ENCODE measurements around the gene GIT1. TPM values are rescaled to one million over a fixed set of nuclear protein-coding genes. Genes with fewer than 3 reads are reported as not detected.

GIT1 gene
- 10 to 100 TPM; 43.4 to 51.6 (median 50.5) TPM for polyA plus RNA-seq (ENCODE audit: insufficient read length in 3 of 3)
- long read RNA-seq, donor 1, partial matches to known transcripts, result 0 of 1 reads
- long read RNA-seq, donor 1, other reads (novel, unspliced or antisense), result 0 of 1 reads
- long read RNA-seq, donor 2, partial matches to known transcripts, result 0 of 2 reads
- long read RNA-seq, donor 2, other reads (novel, unspliced or antisense), result 0 of 2 reads
- long read RNA-seq, donor 3, transcript GIT1-201 (20 exons, 3,768 nt), result major isoform, 6 of 13 reads
- long read RNA-seq, donor 3, partial matches to known transcripts, result 5 of 13 reads
- long read RNA-seq, donor 3, other reads (novel, unspliced or antisense), result 0 of 13 reads
- long read RNA-seq, donor 4, partial matches to known transcripts, result 0 of 4 reads
- long read RNA-seq, donor 4, other reads (novel, unspliced or antisense), result 0 of 4 reads
- long read RNA-seq, donor 5, result 0 reads
- long read RNA-seq, donor 6, transcript GIT1-201 (20 exons, 3,768 nt), result major isoform, 5 of 13 reads
- long read RNA-seq, donor 6, partial matches to known transcripts, result 5 of 13 reads
- long read RNA-seq, donor 6, other reads (novel, unspliced or antisense), result 0 of 13 reads
- long read RNA-seq, donor 7, partial matches to known transcripts, result 6 of 10 reads
- long read RNA-seq, donor 7, other reads (novel, unspliced or antisense), result 0 of 10 reads
- long read RNA-seq, donor 8, result 0 reads
- long read RNA-seq, donor 9, transcript GIT1-201 (20 exons, 3,768 nt), result major isoform, 5 of 5 reads
- long read RNA-seq, donor 9, partial matches to known transcripts, result 0 of 5 reads
- long read RNA-seq, donor 9, other reads (novel, unspliced or antisense), result 0 of 5 reads
- long read RNA-seq, donor 10, transcript GIT1-201 (20 exons, 3,768 nt), result major isoform, 5 of 5 reads
- long read RNA-seq, donor 10, partial matches to known transcripts, result 0 of 5 reads
- long read RNA-seq, donor 10, other reads (novel, unspliced or antisense), result 0 of 5 reads
- long read RNA-seq, donor 11, transcript GIT1-201 (20 exons, 3,768 nt), result major isoform, 9 of 9 reads
- long read RNA-seq, donor 11, partial matches to known transcripts, result 0 of 9 reads
- long read RNA-seq, donor 11, other reads (novel, unspliced or antisense), result 0 of 9 reads
- long read RNA-seq, donor 12, result 0 reads
- long read RNA-seq, donor 13, result 0 reads
- long read RNA-seq, donor 14, partial matches to known transcripts, result 0 of 3 reads
- long read RNA-seq, donor 14, other reads (novel, unspliced or antisense), result 0 of 3 reads
- long read RNA-seq, donor 15, partial matches to known transcripts, result 0 of 4 reads
- long read RNA-seq, donor 15, other reads (novel, unspliced or antisense), result 0 of 4 reads
- long read RNA-seq, donor 16, transcript GIT1-201 (20 exons, 3,768 nt), result major isoform, 14 of 29 reads
- long read RNA-seq, donor 16, partial matches to known transcripts, result 15 of 29 reads
- long read RNA-seq, donor 16, other reads (novel, unspliced or antisense), result 0 of 29 reads

GRCh38 chr17:29589524-29590410 is at the start of gene GIT1:
Gene GIT1, minus strand, starts transcription at chr17:29589648. Its CDS starts 270 bp downstream, at chr17:29589378.
- DNase-seq (ENCODE audit: extremely low read depth in 1 of 11, low read depth in 9 of 11, low spot score in 4 of 11), result peak in 4 of 11 donors; percentile 80 to 88 (median 85)

- no peak for DNase-seq (ENCODE audit: extremely low read depth in 1 of 11, low read depth in 9 of 11, low spot score in 4 of 11)
Measured at GRCh38 chr17:29633886-29634285, 44.4 kb upstream of the GIT1 start.

GRCh38 chr17:29630630-29631193 is 41.3 kb upstream of the GIT1 start:
- DNase-seq (ENCODE audit: extremely low read depth in 1 of 11, low read depth in 9 of 11, low spot score in 4 of 11), result no peak

DNA sequence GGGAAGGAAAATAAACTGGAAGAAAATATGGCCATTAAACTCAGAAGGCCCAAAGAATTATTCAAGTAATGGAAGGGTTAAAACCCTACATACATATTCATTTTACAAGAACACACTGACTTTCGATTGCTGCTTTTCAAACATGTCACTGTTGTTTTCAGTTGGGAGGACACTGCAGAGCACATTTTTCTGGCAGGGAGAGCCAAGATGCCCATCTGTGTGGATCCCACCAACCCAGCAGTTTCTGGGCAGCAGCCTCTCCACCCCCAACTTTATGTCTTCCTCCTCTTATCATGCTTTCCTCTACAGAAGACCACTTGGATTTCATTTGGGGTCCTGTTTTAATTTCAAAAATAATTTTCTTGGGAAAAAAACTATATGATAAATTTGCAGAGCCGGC is 40.4 kb upstream of the GIT1 start:
- no peak for DNase-seq (ENCODE audit: extremely low read depth in 1 of 11, low read depth in 9 of 11, low spot score in 4 of 11)

- no peak for DNase-seq (ENCODE audit: extremely low read depth in 1 of 11, low read depth in 9 of 11, low spot score in 4 of 11)
Measured at GRCh38 chr17:29628644-29629043, 39.2 kb upstream of the GIT1 start.

- no peak for DNase-seq (ENCODE audit: extremely low read depth in 1 of 11, low read depth in 9 of 11, low spot score in 4 of 11)
Measured at GRCh38 chr17:29627951-29628350, 38.5 kb upstream of the GIT1 start.

DNA sequence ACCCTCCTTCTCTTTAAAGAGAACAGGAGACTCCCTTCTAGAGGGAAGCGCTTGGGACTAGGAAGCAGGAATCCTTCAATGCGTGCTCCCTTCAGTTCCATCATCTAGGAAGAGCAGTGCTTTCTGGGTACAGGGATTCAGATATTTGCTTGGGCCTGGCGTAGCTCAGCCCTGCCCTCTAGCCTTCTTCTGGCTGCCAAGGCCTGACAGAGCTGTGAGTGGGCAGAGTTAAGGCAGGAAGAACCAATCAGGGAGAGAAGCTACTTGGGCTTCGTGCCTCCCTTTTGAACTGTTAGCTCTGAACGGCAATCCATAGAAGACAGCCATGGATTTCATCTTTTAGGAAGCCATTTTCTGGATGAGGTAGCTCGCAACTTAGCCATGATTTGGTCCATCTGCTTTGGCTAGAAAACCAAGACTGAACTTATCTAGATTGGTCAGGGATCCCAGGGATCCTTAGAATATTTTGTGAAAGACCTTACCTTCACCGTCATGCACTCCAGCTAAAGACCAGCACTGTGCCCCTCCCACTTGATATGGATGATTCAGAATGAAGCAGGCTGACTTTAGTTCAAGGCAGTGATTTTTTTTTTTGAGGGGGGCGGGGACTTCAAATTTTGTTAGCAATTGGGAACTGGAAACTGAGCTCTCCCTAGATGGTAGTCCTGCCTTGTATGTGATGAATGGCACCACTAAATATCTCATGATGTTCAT is 35.7 kb upstream of the GIT1 start:
- no peak for DNase-seq (ENCODE audit: extremely low read depth in 1 of 11, low read depth in 9 of 11, low spot score in 4 of 11)

GRCh38 chr17:29624586-29624985 is 35.1 kb upstream of the GIT1 start:
- no peak for DNase-seq (ENCODE audit: extremely low read depth in 1 of 11, low read depth in 9 of 11, low spot score in 4 of 11)

DNA sequence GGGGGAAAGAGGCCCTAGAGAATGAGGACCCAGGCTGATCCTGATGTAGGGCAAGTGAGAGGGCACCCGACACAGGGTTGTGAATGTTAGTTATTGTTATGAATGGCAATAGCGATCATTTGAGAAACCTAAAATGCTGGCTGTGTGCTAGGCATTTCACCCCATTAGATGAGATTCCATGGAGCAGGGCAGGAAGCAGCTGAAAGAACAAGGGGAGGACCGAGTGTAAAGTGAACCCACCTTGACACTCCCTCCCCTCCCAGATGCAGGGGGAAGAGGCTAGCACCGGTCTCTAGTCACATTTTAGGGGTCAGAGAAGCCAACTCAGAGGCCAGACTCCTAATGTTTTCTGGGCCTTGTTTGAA is 33.8 kb upstream of the GIT1 start:
- DNase-seq (ENCODE audit: extremely low read depth in 1 of 11, low read depth in 9 of 11, low spot score in 4 of 11), result no peak

GRCh38 chr17:29622337-29623282 is 33.2 kb upstream of the GIT1 start, which contains the start of gene CORO6:
Gene CORO6, minus strand, starts transcription at chr17:29622912. Its CDS starts 1,491 bp downstream, at chr17:29621421.
- peak in 1 of 11 donors; percentile 60 for DNase-seq (ENCODE audit: extremely low read depth in 1 of 11, low read depth in 9 of 11, low spot score in 4 of 11)

DNA sequence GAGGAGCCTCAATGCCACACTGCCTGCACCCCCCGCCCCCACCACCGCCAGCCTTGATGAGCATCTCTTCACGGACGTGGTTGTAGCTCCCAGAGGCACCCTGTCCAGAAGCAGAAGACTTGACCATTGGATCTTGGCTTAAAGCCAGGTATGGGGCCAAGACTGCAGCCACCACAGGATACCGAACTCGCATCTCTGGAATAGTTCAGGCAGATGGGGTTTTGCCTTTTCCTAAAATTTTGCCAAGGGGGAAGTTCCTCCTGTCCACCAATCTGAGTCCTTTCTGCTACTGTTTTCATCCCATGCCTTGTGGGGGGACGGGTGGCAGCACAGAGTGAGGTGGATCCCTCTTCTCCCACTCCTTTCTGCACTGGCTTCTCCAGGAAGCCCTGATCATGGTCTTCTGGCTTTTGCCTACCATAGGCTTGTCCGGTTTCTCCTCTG is 32.3 kb upstream of the GIT1 start:
- no peak for DNase-seq (ENCODE audit: extremely low read depth in 1 of 11, low read depth in 9 of 11, low spot score in 4 of 11)

DNA sequence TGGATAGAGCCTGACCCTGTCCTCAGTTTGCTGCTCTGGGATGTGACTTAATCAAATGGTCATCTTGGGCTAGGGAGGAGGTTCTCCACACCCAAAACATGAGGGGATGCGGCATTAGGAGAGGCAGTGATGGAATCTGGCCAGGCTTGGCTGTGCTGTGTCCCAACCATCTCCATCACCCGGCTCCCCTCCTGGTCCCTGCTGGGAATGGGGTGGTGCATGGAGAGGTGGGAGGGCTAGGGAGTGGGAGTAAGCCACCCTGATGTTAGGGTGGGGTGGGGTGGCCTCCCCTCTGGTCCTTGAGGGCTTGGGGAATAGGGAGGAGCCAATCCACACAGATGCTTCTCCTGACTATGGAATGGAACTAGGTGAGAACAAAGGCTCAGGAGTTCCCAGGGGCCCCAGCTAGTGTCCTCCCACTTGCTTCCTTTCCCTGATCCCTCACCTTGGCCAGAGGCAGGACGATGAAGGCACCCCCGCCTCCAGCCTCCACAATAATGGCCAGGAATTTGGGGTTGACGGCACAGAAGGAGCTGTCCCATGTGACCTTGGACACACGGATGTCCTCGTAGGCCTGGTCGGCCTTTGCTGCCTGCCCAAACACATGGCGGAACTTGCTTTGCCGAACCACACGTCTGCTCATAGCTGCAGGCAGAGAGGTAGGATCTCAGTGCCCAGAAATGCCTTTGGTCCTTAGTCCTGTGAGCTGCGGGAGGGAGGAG is 31.5 kb upstream of the GIT1 start:
- no peak for DNase-seq (ENCODE audit: extremely low read depth in 1 of 11, low read depth in 9 of 11, low spot score in 4 of 11)

GRCh38 chr17:29620271-29620670 is 30.8 kb upstream of the GIT1 start:
- no peak for DNase-seq (ENCODE audit: extremely low read depth in 1 of 11, low read depth in 9 of 11, low spot score in 4 of 11)

GRCh38 chr17:29619251-29619650 is 29.8 kb upstream of the GIT1 start:
- DNase-seq (ENCODE audit: extremely low read depth in 1 of 11, low read depth in 9 of 11, low spot score in 4 of 11), result no peak
